GM06990 (cell line): Measurements from ENCODE around the gene RAPGEF2.

Experiments
- DNase-seq: peaks from one replicate; pipeline ENCODE4 v3.0.0-alpha.2; 2011; ENCODE audit not compliant: insufficient read length; ENCODE audit errors: extremely low read depth
- H3K27me3 ChIP-seq: replicated peaks from 2 replicates; pipeline ENCODE4 v1.6.0; 2011; ENCODE audit warnings: low read length; ENCODE audit not compliant: control insufficient read depth, insufficient read depth
- H3K36me3 ChIP-seq: 2 replicates; pipeline ENCODE4 v1.5.1; 2011; ENCODE audit warnings: low read length; ENCODE audit not compliant: control insufficient read depth, insufficient read depth
- H3K4me3 ChIP-seq: replicated peaks from 2 replicates; pipeline ENCODE4 v1.5.1; 2011; ENCODE audit warnings: low read depth, mild to moderate bottlenecking, control low read depth, low read length
- TF ChIP-seq, protein P1 (sequence below): IDR thresholded peaks from 2 replicates; pipeline ENCODE4 v1.5.1; 2011; ENCODE audit warnings: low read length, control low read depth, mild to moderate bottlenecking, inconsistent platforms; ENCODE audit not compliant: insufficient read depth, poor library complexity, severe bottlenecking

Gene RAPGEF2

DNA sequence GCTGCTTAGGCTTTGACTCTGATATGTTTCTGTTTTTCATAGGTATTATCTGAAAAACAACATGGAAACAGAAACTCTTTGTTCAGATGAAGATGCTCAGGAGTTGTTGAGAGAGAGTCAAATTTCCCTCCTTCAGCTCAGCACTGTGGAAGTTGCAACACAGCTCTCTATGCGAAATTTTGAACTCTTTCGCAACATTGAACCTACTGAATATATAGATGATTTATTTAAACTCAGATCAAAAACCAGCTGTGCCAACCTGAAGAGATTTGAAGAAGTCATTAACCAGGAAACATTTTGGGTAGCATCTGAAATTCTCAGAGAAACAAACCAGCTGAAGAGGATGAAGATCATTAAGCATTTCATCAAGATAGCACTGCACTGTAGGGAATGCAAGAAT lies 238.6 kb downstream of the RAPGEF2 start:
- peaks cover 3% of the 10 kb centered on the region for H3K36me3 ChIP-seq
- no peak overlapping the region for H3K4me3 ChIP-seq
- no peaks in the 10 kb centered on the region for H3K27me3 ChIP-seq
- TF ChIP-seq, protein P1, sequence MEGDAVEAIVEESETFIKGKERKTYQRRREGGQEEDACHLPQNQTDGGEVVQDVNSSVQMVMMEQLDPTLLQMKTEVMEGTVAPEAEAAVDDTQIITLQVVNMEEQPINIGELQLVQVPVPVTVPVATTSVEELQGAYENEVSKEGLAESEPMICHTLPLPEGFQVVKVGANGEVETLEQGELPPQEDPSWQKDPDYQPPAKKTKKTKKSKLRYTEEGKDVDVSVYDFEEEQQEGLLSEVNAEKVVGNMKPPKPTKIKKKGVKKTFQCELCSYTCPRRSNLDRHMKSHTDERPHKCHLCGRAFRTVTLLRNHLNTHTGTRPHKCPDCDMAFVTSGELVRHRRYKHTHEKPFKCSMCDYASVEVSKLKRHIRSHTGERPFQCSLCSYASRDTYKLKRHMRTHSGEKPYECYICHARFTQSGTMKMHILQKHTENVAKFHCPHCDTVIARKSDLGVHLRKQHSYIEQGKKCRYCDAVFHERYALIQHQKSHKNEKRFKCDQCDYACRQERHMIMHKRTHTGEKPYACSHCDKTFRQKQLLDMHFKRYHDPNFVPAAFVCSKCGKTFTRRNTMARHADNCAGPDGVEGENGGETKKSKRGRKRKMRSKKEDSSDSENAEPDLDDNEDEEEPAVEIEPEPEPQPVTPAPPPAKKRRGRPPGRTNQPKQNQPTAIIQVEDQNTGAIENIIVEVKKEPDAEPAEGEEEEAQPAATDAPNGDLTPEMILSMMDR, result no peak
- no peak for DNase-seq

DNA sequence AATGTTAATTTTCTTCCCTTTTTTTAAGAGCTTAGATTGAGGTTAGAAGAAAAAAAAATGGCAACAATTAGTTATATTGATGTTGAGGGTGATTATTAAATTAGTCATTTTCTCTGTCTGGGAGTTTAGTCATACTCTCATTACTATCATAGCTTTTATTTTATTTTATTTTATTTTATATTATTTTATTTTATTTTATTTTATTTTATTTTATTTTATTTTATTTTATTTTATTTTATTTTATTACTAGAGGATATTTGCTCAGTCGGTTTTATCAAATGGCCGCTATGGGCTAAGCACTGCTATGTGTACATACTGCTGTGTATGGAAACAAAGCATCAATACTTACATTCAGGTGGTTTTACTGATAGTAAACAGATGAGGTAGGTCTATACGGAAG lies 239.5 kb downstream of the RAPGEF2 start:
- no peak for DNase-seq
- peaks cover 3% of the 10 kb centered on the region for H3K36me3 ChIP-seq
- TF ChIP-seq, protein P1, result no peak

DNA sequence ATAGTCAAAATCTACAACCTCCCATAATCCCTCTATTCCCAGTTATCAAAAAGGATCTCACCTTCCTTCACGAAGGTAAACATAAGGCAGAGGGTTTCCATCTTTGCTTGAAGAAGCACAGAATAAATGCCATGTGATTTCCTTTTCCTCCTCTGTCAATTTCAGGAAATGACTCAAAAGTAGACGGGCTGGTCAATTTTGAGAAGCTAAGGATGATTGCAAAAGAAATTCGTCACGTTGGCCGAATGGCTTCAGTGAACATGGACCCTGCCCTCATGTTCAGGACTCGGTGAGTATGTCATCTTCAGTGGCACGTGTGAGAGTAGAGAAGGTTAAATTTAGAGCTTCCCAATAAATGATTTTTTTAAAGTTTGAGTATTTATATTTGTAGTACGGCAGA lies 240.2 kb downstream of the RAPGEF2 start:
- no peaks in the 10 kb centered on the region for H3K27me3 ChIP-seq
- H3K36me3 ChIP-seq, result peaks cover 3% of the 10 kb centered on the region
- no peak overlapping the region for H3K4me3 ChIP-seq
- TF ChIP-seq, protein P1, result no peak
- no peak for DNase-seq

More for the DNA sequence above, 239.5 kb downstream of the RAPGEF2 start:
- Histone ChIP-seq H3K4me3 (no peak overlapping the region), H3K27me3 (no peaks in the 10 kb centered on the region)

DNA sequence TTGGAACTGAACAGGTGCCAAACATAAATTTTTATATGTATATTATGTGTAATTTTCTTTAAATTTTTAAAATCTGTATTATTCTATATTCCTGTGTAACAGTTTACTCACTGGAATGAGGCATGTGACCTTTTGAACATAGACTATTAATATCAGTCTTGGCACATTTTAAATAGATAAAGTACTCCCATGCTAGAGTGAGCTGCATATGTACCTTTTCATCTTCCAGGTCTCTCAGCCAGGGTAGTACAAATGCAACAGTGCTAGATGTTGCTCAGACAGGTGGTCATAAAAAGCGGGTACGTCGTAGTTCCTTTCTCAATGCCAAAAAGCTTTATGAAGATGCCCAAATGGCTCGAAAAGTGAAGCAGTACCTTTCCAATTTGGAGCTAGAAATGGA lies 242.0 kb downstream of the RAPGEF2 start:
- Histone ChIP-seq H3K4me3 (no peak overlapping the region), H3K27me3 (no peaks in the 10 kb centered on the region), H3K36me3 (peaks cover 1% of the 10 kb centered on the region; the same call in 1 of the 2 replicates)
- TF ChIP-seq, protein P1, result no peak
- no peak for DNase-seq

DNA sequence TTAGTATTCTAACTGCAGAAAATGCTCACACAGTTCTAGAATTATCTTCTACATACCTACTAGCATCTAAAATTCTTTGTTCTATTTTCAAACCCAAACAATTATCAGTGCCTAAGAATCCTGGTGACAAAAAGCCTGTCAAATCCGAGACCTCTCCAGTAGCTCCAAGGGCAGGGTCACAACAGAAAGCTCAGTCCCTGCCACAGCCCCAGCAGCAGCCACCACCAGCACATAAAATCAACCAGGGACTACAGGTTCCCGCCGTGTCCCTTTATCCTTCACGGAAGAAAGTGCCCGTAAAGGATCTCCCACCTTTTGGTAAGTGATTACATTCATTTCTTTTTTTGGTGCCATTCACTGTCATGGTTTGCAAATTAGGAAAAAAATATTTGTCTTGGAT lies 243.8 kb downstream of the RAPGEF2 start:
- TF ChIP-seq, protein P1, result no peak
- H3K4me3 ChIP-seq, result no peak overlapping the region
- H3K36me3 ChIP-seq, result peaks cover 1% of the 10 kb centered on the region; the same call in 1 of the 2 replicates
- H3K27me3 ChIP-seq, result no peaks in the 10 kb centered on the region
- no peak for DNase-seq

DNA sequence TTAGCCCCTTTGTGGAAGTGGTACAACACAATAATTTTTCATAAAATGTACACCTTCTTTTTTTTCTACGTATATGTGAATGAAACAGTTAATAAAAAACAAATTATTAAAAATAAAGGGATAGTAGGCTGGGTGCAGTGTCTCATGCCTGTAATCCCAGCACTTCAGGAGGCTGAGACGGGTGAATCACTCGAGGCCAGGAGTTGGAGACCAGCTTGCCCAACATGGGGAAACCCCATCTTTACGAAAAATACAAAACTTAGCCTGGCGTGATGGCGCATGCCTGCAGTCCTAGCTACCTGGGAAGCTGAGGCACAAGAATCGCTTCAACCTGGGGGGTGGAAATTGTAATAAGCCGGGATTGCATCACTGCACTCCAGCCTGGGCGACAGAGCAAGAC lies 244.9 kb downstream of the RAPGEF2 start:
- no peak for DNase-seq
- Histone ChIP-seq H3K4me3 (no peak overlapping the region), H3K36me3 (peaks cover 1% of the 10 kb centered on the region; the same call in 1 of the 2 replicates), H3K27me3 (no peaks in the 10 kb centered on the region)
- TF ChIP-seq, protein P1, result no peak
